ENCODE data around the gene MST1.

Gene MST1

DNA sequence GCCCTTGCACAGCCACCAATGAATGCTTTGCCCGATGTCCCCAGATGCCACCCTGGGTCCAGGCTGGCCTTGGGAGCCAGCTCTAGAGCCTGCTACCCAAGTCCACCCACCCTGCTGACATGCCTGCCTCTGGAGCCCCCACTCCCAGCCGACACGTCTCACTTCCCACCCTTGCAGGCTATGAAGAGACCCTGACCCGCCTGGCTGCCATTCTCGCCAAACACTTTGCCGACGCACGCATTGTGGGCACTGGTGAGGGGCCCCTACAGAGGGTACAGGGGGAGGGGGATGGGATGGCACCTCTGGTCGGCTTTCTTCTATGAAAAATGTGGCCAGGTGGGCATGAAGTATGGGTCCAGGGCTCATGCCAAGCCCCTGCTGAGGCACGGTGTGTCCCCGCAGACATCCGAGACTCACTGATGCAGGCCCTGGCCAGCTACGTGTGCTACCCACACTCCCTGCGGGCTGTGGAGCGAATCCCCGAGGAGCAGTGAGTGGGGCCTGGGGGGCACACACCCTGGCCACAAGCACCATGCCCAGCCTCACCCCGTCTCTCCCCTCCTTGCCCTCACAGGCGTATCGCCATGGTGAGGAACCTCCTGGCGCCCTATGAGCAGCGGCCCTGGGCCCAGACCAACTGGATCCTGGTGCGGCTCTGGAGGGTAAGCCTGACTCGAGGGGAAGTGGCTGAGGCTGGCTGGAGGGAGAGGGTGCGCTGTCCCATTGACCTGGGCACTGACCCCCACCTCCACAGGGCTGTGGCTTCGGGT is 24.2 kb upstream of the MST1 start:
- Histone ChIP-seq H3K36me3 (ENCODE audit: insufficient read depth, low read length) (peaks cover 2% of the 10 kb centered on the region; the same call in 1 of the 2 replicates), H3K4me1 (ENCODE audit: insufficient read depth, low read length) (no peaks in the 10 kb centered on the region; the same call in 1 of the 2 replicates), H3K9ac (ENCODE audit: low read depth, low read length) (no peak overlapping the region), H3K9me3 (ENCODE audit: control insufficient read depth, insufficient read depth, low read length) (no peaks in the 10 kb centered on the region)

DNA sequence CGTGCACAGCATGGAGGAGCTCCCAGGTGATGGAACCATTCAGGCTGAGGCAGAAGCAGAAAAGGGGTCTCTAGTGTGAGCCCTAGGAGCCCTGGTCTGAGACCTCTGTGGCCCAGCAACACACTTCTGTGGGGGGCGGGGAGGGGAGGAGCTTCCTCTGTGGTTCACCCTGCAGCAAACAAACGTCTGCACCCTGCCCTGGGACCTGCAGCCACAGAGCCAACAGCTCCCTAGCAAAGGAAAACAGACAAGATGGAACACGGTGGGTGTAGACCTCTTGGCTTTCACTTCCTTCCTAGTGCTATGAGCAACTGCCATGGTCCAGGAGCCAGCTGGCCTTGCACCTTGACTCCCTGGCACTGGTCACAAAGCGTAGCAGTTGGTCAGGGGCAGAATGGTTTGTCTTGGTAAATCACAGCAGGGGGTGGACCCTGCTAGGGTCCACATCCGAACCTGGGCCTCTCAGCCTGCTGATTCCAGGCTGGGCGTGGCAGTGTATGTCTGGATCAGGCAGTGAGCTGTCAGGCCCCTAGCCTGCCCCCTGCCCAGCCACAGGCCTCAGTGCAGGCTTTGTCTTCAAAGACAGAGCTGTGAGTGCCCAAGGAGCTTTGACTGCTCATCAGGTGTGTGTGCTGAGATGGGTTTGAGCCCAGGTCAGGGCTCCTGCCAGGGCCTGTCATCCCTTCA is 23.5 kb upstream of the MST1 start:
- Histone ChIP-seq H3K9ac (ENCODE audit: low read depth, low read length) (no peak overlapping the region), H3K36me3 (ENCODE audit: insufficient read depth, low read length) (peaks cover 2% of the 10 kb centered on the region; the same call in 1 of the 2 replicates), H3K9me3 (ENCODE audit: control insufficient read depth, insufficient read depth, low read length) (no peaks in the 10 kb centered on the region), H3K4me1 (ENCODE audit: insufficient read depth, low read length) (no peaks in the 10 kb centered on the region; the same call in 1 of the 2 replicates)

DNA sequence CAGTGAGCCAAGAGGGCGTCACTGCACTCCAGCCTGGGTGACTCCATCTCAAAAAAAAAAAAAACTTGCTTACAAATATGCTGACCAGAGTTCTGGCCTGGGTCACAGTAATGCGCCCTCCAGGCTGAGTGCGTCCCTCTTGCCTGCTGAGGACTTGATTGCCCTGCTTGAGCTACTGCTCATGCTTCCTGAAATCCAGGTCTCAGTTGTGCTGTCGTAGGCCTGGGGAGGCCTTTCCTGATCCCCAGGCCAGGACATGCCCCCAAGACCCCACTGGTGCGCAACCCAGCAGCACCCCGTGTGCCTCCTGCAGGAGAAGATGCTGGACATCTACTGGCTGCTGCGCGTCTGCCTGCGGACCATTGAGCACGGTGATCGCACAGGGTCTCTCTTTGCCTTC is 22.9 kb upstream of the MST1 start:
- Histone ChIP-seq H3K9me3 (ENCODE audit: control insufficient read depth, insufficient read depth, low read length) (no peaks in the 10 kb centered on the region), H3K36me3 (ENCODE audit: insufficient read depth, low read length) (peaks cover 2% of the 10 kb centered on the region; the same call in 1 of the 2 replicates), H3K9ac (ENCODE audit: low read depth, low read length) (no peak overlapping the region), H3K4me1 (ENCODE audit: insufficient read depth, low read length) (no peaks in the 10 kb centered on the region)

DNA sequence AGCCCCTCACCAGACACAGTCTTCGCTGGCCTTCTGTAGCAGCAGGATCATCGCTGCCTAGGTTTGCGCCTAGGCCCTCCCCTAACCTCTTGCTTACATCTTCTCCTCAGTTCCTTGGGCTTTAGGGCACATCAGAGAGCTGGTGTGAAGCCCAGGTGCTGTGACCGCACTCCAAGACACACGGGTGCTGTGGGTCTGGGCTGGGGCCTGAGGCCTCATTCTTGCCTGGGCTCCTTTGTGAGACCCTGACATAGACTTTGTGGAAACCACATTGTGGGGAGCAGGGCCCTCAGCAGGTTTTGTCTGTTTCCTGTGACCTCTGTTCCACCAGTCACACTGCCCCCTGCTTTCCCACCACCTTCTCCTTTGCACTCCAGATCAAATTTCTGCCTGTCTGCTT is 22.2 kb upstream of the MST1 start:
- H3K4me1 ChIP-seq (ENCODE audit: insufficient read depth, low read length): no peaks in the 10 kb centered on the region
- H3K9me3 ChIP-seq (ENCODE audit: control insufficient read depth, insufficient read depth, low read length): no peaks in the 10 kb centered on the region
- peaks cover 2% of the 10 kb centered on the region; the same call in 1 of the 2 replicates for H3K36me3 ChIP-seq (ENCODE audit: insufficient read depth, low read length)
- no peak overlapping the region for H3K9ac ChIP-seq (ENCODE audit: low read depth, low read length)

DNA sequence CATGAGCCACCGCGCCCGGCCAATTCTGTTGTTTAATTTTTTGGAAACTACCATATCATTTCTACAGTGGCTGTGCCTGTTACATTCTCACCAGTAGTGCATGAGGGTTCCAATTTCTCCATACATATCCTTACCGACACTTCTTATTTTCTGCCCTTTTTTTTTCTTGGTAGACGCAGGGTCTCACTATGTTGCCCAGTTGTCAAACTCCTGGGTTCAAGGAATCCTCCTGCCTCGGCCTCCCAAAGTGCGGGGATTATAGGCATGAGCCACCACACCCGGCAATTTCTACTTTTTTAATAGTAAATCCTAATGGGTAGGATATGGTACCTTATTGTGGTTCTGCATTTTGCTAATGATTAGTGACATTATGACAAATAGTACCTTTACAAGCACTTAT is 20.6 kb upstream of the MST1 start:
- no peaks in the 10 kb centered on the region for H3K4me1 ChIP-seq (ENCODE audit: insufficient read depth, low read length)
- H3K9ac ChIP-seq (ENCODE audit: low read depth, low read length): no peak overlapping the region
- no peaks in the 10 kb centered on the region for H3K9me3 ChIP-seq (ENCODE audit: control insufficient read depth, insufficient read depth, low read length)
- H3K36me3 ChIP-seq (ENCODE audit: insufficient read depth, low read length): peaks cover 2% of the 10 kb centered on the region; the same call in 1 of the 2 replicates

DNA sequence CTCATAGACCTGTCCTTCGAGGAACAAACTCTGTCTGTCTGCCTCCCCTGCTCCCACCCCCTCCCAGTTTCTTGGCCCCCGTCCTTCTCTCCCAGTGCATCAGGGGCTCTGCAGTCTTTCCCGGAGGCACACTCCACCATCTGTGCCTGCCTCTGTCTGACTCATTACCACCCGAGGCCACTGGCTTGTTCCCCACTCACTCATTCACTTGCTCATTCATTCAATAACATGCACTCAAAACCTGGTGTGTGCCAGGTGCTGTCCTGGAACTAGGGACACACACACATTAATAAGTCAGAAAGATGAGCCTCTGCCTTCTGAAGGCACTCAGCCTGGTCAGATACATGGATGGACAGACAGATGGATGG is 17.8 kb upstream of the MST1 start:
- H3K4me1 ChIP-seq (ENCODE audit: insufficient read depth, low read length): no peaks in the 10 kb centered on the region
- H3K9ac ChIP-seq (ENCODE audit: low read depth, low read length): no peak overlapping the region
- H3K9me3 ChIP-seq (ENCODE audit: control insufficient read depth, insufficient read depth, low read length): no peaks in the 10 kb centered on the region
- H3K36me3 ChIP-seq (ENCODE audit: insufficient read depth, low read length): peaks cover 2% of the 10 kb centered on the region; the same call in 1 of the 2 replicates

DNA sequence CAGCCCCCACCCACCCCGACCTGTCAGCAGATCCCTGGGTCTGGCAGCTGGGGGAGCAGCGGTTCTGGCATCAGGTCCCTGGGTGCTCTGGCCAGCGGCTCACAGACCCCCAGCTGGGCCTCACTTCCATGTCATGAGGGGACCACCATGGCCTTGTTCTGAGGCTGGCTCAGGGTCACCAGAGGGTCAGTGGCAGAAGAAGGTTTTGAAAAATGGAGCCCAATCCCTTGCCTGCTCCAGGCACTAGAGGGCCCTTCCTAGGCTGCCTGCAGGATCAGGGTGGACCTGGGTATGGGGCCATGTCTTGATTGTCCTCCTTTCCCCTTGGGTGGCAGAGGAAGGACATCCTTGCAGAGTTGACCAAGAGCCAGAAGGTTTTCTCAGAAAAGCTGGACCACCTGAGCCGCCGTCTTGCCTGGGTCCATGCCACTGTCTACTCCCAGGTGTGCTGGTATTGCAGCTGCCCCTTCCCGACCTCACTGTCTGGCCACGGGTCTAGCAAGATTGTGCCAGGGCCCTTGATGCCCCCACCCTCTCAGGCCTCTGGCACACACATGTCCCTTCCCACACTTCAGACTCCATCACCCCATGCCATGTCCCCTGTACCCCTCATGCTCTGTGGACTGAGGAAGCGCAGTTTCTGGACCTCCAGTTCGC is 17.3 kb upstream of the MST1 start:
- Histone ChIP-seq H3K9ac (ENCODE audit: low read depth, low read length) (no peak overlapping the region), H3K36me3 (ENCODE audit: insufficient read depth, low read length) (peaks cover 2% of the 10 kb centered on the region; the same call in 1 of the 2 replicates)

DNA sequence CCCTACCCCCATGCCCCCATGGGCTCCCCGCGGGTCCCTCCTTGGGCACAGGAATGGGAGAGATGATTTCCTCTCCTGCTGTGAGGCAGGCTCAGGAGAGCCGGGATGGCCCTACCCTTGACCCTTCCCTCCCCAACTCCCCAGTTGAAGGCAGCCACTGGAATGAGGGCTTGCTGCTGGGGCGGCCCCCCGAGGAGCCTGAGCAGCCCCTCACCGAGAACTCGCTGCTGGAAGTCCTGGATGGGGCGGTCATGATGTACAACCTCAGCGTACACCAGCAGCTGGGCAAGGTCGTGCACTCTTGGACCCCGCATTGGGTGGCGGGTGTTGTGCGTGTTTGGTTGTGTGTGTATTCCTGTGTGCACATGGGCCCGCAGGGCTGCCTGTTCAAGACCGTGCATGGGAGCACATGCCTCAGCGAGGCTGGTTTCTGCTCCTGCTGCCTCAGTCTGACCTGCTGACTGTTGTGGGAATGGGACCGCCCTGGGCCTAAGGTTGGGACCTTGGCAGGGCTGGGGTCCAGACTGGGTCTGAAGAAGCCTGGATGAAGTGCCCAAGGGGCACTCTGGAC is 16.2 kb upstream of the MST1 start:
- H3K4me1 ChIP-seq (ENCODE audit: insufficient read depth, low read length): 0 out of 2 replicates have a peak, but pooled peaks cover 5% of the 10 kb centered on the region
- peaks cover under 1% of the 10 kb centered on the region; the same call in 1 of the 2 replicates for H3K36me3 ChIP-seq (ENCODE audit: insufficient read depth, low read length)
- H3K9ac ChIP-seq (ENCODE audit: low read depth, low read length): no peak overlapping the region
- no peaks in the 10 kb centered on the region for H3K9me3 ChIP-seq (ENCODE audit: control insufficient read depth, insufficient read depth, low read length)

More for the DNA sequence above, 17.3 kb upstream of the MST1 start:
- Histone ChIP-seq H3K9me3 (ENCODE audit: control insufficient read depth, insufficient read depth, low read length) (no peaks in the 10 kb centered on the region), H3K4me1 (ENCODE audit: insufficient read depth, low read length) (no peaks in the 10 kb centered on the region)

DNA sequence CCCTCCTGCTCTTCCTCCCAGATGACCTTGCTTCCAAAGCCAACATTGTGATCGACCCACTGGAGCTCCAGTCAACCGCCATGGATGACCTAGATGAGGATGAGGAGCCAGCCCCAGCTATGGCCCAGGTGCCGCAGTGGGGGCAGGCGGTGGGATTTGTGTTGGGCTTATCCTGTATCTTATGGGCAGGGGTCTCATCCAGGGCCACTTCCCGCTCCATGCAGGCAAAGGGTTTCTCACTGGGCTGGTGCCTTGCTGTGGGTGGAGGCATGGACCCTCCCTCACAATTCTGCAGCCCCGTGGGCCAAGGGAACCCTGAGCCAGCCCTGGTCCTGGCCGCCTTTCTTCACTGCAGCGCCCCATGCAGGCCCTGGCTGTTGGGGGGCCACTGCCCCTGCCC is 15.4 kb upstream of the MST1 start:
- no peaks in the 10 kb centered on the region; the same call in 1 of the 2 replicates for H3K36me3 ChIP-seq (ENCODE audit: insufficient read depth, low read length)
- no peaks in the 10 kb centered on the region for H3K9me3 ChIP-seq (ENCODE audit: control insufficient read depth, insufficient read depth, low read length)
- 0 out of 2 replicates have a peak, but pooled peaks cover 5% of the 10 kb centered on the region for H3K4me1 ChIP-seq (ENCODE audit: insufficient read depth, low read length)
- H3K9ac ChIP-seq (ENCODE audit: low read depth, low read length): no peak overlapping the region

DNA sequence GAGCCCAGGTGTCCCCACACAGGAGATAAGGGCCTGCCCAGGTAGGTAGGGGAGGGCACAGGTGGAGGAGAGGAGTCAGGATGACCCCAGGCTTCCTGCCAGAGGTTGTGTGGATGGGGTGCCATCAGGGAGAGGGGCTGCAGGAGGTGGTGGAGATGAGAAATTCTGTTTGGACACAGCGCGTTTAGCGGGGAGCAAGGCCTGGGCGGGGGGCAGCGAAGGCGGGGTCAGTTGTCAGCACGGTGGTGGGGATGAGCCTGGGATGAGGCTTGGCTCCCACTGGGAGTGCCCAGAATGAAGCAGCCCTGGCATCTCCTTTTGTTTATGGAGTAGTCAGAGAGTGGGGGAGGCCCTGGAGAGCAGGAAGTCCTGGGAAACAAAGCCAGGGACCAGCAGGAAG is 14.7 kb upstream of the MST1 start:
- no peak overlapping the region for H3K9ac ChIP-seq (ENCODE audit: low read depth, low read length)
- H3K36me3 ChIP-seq (ENCODE audit: insufficient read depth, low read length): no peaks in the 10 kb centered on the region; the same call in 1 of the 2 replicates
- no peaks in the 10 kb centered on the region for H3K9me3 ChIP-seq (ENCODE audit: control insufficient read depth, insufficient read depth, low read length)
- 0 out of 2 replicates have a peak, but pooled peaks cover 5% of the 10 kb centered on the region for H3K4me1 ChIP-seq (ENCODE audit: insufficient read depth, low read length)

DNA sequence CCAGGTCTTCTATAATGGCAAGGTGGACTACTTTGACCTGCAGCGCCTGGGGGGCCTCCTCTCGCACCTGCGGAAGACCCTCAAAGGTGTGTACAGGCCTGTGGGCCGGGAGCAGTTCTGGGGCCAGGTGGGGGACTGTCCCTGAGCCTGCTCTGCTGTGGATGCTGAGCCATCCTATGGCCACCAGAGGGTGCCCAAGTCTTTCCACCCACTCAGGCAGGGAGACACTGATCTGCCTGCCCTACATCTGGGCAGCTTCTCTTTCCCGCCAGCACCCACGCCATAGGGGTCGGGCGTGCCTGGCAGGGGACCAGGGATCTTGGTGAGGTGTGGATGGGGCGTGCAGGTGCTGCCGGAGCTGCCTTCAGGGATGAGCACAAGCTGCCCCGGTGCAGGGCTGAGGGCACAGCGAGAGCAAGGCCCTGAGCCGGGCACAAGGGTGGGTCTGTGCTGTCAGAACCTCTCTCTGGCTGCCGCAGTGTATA is 14.2 kb upstream of the MST1 start:
- Histone ChIP-seq H3K36me3 (ENCODE audit: insufficient read depth, low read length) (no peaks in the 10 kb centered on the region; the same call in 1 of the 2 replicates), H3K9me3 (ENCODE audit: control insufficient read depth, insufficient read depth, low read length) (no peaks in the 10 kb centered on the region), H3K9ac (ENCODE audit: low read depth, low read length) (no peak overlapping the region), H3K4me1 (ENCODE audit: insufficient read depth, low read length) (0 out of 2 replicates have a peak, but pooled peaks cover 5% of the 10 kb centered on the region)

DNA sequence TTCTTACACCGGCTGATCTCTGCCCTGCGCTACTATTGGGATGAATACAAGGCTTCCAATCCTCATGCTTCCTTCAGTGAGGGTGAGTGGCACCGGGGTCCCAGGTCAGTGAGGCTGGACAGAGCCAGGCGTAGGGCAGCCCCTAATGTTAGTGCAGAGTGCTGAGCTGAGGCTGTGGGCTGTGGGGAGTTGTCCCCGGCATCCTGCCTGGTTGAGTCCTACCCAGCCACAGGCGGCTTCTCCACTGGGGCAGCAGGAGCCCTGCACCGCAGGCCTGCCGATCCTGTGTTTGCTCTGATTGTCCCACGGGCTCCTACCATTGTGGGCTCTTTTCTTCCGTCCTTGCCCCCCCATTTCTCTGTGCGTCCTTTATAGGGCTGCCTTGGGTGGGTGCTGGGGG is 13.4 kb upstream of the MST1 start:
- Histone ChIP-seq H3K4me1 (ENCODE audit: insufficient read depth, low read length) (0 out of 2 replicates have a peak, but pooled peaks cover 5% of the 10 kb centered on the region), H3K9ac (ENCODE audit: low read depth, low read length) (no peak overlapping the region), H3K9me3 (ENCODE audit: control insufficient read depth, insufficient read depth, low read length) (no peaks in the 10 kb centered on the region), H3K36me3 (ENCODE audit: insufficient read depth, low read length) (no peaks in the 10 kb centered on the region; the same call in 1 of the 2 replicates)

DNA sequence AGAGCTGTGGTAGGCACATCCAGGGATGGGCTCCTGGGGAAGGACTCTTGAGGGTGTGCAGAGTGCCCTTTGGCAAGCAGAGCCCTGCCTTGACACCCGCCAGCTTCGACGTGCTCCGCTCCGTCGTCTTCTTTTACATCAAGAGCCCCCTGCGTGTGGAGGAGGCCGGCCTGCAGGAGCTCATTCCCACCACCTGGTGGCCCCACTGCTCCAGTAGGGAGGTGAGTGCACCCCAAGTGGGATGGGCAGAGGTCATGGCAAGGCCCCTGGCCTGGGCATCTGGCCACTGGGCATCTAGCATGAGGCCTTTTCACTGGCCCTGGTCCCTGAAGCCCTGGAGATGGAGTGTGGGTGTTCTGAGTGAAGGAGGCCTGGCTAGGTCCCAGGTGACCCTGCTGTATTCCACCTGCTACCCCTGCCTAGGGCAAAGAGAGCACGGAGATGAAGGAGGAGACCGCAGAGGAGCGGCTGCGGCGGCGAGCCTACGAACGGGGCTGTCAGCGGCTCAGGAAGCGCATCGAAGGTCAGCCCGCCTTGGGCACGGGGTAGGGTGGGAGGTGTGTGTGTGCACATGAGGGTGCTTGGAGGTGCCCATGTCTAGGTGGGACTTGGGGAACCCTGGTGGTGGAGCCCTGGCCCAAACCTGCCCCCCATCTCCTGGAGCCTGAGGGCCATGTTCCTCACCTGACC is 12.3 kb upstream of the MST1 start:
- Histone ChIP-seq H3K36me3 (ENCODE audit: insufficient read depth, low read length) (no peaks in the 10 kb centered on the region; the same call in 1 of the 2 replicates), H3K9ac (ENCODE audit: low read depth, low read length) (no peak overlapping the region), H3K4me1 (ENCODE audit: insufficient read depth, low read length) (0 out of 2 replicates have a peak, but pooled peaks cover 5% of the 10 kb centered on the region), H3K9me3 (ENCODE audit: control insufficient read depth, insufficient read depth, low read length) (no peaks in the 10 kb centered on the region)
